Keratinocyte (primary cell): ENCODE data around the gene CPTP.

Experiments used
- CTCF ChIP-seq, 3 experiments: IDR thresholded peaks in 1 of 3; conservative IDR thresholded peaks in 1 of 3; optimal IDR thresholded peaks in 1 of 3; 2 replicates in 2 of 3; 3 replicates in 1 of 3; pipeline versions ENCODE3 to v1.5.1; 2011; ENCODE audit warnings: low read length in 3 of 3, mild to moderate bottlenecking in 3 of 3, moderate library complexity in 2 of 3, control low read depth in 1 of 3, inconsistent platforms in 1 of 3; ENCODE audit not compliant: insufficient read depth in 2 of 3; ENCODE audit errors: extremely low read depth in 1 of 3
- EZH2 ChIP-seq: IDR thresholded peaks from one replicate; pipeline ENCODE4 v1.6.1; 2012; ENCODE audit warnings: inconsistent platforms, mild to moderate bottlenecking, low read length, moderate library complexity

DNA sequence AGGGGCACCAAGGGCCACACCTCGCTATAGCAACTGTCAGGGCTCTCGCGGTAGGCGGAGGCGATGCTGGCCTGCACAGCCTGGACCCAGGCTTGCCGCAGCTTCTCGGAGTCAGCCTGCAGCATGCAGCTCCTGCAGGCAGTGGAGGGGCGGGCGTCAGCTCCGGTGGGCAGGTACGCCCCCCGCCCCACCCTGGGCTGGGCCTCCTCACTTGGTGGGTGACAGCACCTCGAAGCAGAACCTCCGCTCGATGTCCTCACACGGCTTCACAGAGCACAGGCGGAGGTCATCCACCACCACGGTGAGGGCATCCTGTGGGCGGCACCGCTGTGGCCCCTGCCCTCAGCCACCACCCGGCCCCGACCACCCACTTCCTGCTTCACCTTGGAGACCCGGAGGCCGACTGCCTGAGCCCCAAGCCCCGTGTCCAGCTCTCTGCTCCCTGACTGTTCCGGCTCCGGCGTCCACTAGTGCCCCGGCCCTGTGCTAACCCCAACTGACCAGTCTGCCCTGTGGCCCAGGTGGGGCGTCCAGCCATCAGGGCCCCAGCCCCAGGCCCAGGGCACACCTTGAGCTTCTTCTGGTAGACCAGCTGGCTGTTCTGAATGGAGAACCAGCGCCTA is 26.7 kb upstream of the CPTP start:
- no peak for TF ChIP-seq CTCF (optimal IDR thresholded peaks at IDR 0.05 in 1 of 3, IDR thresholded peaks at IDR 0.05 in 1 of 3, conservative IDR thresholded peaks at IDR 0.05 in 1 of 3; ENCODE audit: extremely low read depth in 1 of 3, insufficient read depth in 2 of 3, low read length in 3 of 3)
- TF ChIP-seq EZH2 = no peak
